ENCODE data around the gene BIN2.

GRCh38 chr12:51371295-51371953, 47.5 kb upstream of the BIN2 start:
- TF ChIP-seq CTCF (conservative IDR thresholded peaks at IDR 0.05; ENCODE audit: low read depth, low read length) (no peak), EZH2 (IDR thresholded peaks at IDR 0.05; ENCODE audit: borderline replicate concordance, low read depth, low read length, poor library complexity, severe bottlenecking) (no peak)
